Measurements from ENCODE around the gene NALCN.

The NALCN gene

GRCh38 chr13:101408992-101409656 is 7.2 kb downstream of the NALCN start:
- H3K79me2 ChIP-seq (ENCODE audit: insufficient read depth, low read length), result no peaks in the 10 kb centered on the region
- H3K4me3 ChIP-seq (ENCODE audit: insufficient read depth, low read length, poor library complexity, severe bottlenecking), result no peak overlapping the region
- H3K27ac ChIP-seq (ENCODE audit: low read depth, low read length), result no peak overlapping the region
- H3K4me2 ChIP-seq (ENCODE audit: low read depth, low read length, poor library complexity, severe bottlenecking), result no peak overlapping the region
- no peaks in the 10 kb centered on the region for H4K20me1 ChIP-seq (ENCODE audit: low read depth, low read length)
- no peaks in the 10 kb centered on the region for H3K27me3 ChIP-seq (ENCODE audit: low read length)
- no peak overlapping the region for H3K9ac ChIP-seq (ENCODE audit: low read length)
- H3K36me3 ChIP-seq (ENCODE audit: low read length), result no peaks in the 10 kb centered on the region
- no peaks in the 10 kb centered on the region for H3K9me3 ChIP-seq (ENCODE audit: insufficient read depth, low read length)
- no peak overlapping the region for H2AFZ ChIP-seq (ENCODE audit: low read depth, low read length, severe bottlenecking)
- H3K9me2 ChIP-seq (replicated peaks; ENCODE audit: insufficient read depth, low read length), result no peaks in the 10 kb centered on the region
- no peak for TF ChIP-seq EZH2phosphoT487 (conservative IDR thresholded peaks at IDR 0.05; ENCODE audit: low read length)
- no peak for TF ChIP-seq CTCF (IDR thresholded peaks at IDR 0.05; ENCODE audit: insufficient read depth, low read length, poor library complexity, severe bottlenecking)
- H3F3A ChIP-seq (ENCODE audit: insufficient read depth), result no peaks in the 10 kb centered on the region

- Histone ChIP-seq H3K27me3 (ENCODE audit: low read length) (no peaks in the 10 kb centered on the region), H3K4me3 (ENCODE audit: insufficient read depth, low read length, poor library complexity, severe bottlenecking) (no peak overlapping the region), H3K4me2 (ENCODE audit: low read depth, low read length, poor library complexity, severe bottlenecking) (no peak overlapping the region), H3K27ac (ENCODE audit: low read depth, low read length) (no peak overlapping the region), H3K36me3 (ENCODE audit: low read length) (no peaks in the 10 kb centered on the region), H3K9me3 (ENCODE audit: insufficient read depth, low read length) (no peaks in the 10 kb centered on the region), H3F3A (ENCODE audit: insufficient read depth) (no peaks in the 10 kb centered on the region), H3K9ac (ENCODE audit: low read length) (no peak overlapping the region), H3K79me2 (ENCODE audit: insufficient read depth, low read length) (no peaks in the 10 kb centered on the region), H3K9me2 (replicated peaks; ENCODE audit: insufficient read depth, low read length) (no peaks in the 10 kb centered on the region), H2AFZ (ENCODE audit: low read depth, low read length, severe bottlenecking) (no peak overlapping the region), H4K20me1 (ENCODE audit: low read depth, low read length) (no peaks in the 10 kb centered on the region)
- TF ChIP-seq EZH2phosphoT487 (conservative IDR thresholded peaks at IDR 0.05; ENCODE audit: low read length), result no peak
- TF ChIP-seq CTCF (IDR thresholded peaks at IDR 0.05; ENCODE audit: insufficient read depth, low read length, poor library complexity, severe bottlenecking), result no peak
Measured at GRCh38 chr13:101408154-101408553, 8.2 kb downstream of the NALCN start.

- H3K36me3 ChIP-seq (ENCODE audit: low read length), result no peaks in the 10 kb centered on the region
- H3F3A ChIP-seq (ENCODE audit: insufficient read depth), result no peaks in the 10 kb centered on the region
- H3K27me3 ChIP-seq (ENCODE audit: low read length), result no peaks in the 10 kb centered on the region
- no peaks in the 10 kb centered on the region for H3K9me3 ChIP-seq (ENCODE audit: insufficient read depth, low read length)
- TF ChIP-seq CTCF (IDR thresholded peaks at IDR 0.05; ENCODE audit: insufficient read depth, low read length, poor library complexity, severe bottlenecking) (no peak), EZH2phosphoT487 (conservative IDR thresholded peaks at IDR 0.05; ENCODE audit: low read length) (no peak)
- no peak overlapping the region for H3K4me3 ChIP-seq (ENCODE audit: insufficient read depth, low read length, poor library complexity, severe bottlenecking)
- H3K9ac ChIP-seq (ENCODE audit: low read length), result no peak overlapping the region
- H3K4me2 ChIP-seq (ENCODE audit: low read depth, low read length, poor library complexity, severe bottlenecking), result no peak overlapping the region
- no peak overlapping the region for H2AFZ ChIP-seq (ENCODE audit: low read depth, low read length, severe bottlenecking)
- H3K27ac ChIP-seq (ENCODE audit: low read depth, low read length), result no peak overlapping the region
- H4K20me1 ChIP-seq (ENCODE audit: low read depth, low read length), result no peaks in the 10 kb centered on the region
- no peaks in the 10 kb centered on the region for H3K79me2 ChIP-seq (ENCODE audit: insufficient read depth, low read length)
- H3K9me2 ChIP-seq (replicated peaks; ENCODE audit: insufficient read depth, low read length), result no peaks in the 10 kb centered on the region
Measured at GRCh38 chr13:101406791-101407190, 9.5 kb downstream of the NALCN start.

Data from SU-DHL-6 (cell line).